LNCAP (cell line): ENCODE data around the gene NCOA3.

Experiments used
- TF ChIP-seq, protein P1 (sequence below): fragments of 450-650 bp; IDR thresholded peaks from 2 replicates; pipeline ENCODE4 v1.5.1; 2017; ENCODE audit warnings: mild to moderate bottlenecking

Gene NCOA3

DNA sequence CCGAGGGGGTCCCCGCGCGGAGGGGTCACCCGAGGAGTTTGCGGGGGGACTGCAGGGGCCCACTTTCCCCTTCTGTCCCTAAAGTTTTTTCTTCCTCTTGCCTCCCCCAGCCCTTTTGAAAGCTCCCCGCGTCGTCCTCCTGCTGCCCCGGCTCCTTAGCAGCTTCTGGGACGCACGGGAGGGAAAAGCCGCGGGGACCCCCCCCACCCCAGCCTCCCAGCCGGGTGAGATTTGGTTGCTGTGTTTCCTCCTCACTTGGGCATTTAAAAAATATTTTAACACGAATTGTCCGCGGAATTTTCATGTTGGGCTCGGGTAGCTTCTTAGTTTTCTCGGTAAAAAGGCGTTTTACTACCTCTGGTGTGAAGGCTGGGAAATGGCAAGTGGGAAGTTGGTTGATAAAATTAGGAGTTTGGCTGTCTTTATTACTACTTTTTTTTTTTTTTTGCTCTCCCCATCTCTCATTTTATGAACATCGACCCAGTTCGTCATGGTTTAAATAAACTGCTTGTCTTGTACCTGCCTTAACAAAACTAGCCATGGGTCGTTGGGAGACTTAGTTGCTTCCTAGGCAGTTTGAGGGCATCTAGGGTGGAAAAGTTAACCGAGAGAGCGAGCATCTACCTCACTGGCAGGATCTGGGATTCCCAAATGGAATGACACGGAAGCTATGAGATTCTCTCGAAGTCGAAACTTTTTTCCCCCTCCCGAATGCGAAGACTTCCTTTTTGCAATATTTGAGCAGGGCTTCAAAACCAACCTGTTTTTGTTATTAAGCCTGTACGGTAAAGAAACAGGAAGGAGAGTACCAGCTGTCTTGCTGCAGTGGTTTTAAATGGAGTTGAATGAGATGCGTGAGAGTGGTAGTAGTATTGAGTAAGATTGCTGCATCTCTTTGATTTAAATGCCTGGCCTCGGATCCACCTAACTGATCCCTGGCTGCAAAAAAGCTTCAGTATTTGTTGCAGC is 868 bp downstream of the NCOA3 start:
- TF ChIP-seq, protein P1, sequence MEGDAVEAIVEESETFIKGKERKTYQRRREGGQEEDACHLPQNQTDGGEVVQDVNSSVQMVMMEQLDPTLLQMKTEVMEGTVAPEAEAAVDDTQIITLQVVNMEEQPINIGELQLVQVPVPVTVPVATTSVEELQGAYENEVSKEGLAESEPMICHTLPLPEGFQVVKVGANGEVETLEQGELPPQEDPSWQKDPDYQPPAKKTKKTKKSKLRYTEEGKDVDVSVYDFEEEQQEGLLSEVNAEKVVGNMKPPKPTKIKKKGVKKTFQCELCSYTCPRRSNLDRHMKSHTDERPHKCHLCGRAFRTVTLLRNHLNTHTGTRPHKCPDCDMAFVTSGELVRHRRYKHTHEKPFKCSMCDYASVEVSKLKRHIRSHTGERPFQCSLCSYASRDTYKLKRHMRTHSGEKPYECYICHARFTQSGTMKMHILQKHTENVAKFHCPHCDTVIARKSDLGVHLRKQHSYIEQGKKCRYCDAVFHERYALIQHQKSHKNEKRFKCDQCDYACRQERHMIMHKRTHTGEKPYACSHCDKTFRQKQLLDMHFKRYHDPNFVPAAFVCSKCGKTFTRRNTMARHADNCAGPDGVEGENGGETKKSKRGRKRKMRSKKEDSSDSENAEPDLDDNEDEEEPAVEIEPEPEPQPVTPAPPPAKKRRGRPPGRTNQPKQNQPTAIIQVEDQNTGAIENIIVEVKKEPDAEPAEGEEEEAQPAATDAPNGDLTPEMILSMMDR = no peak

DNA sequence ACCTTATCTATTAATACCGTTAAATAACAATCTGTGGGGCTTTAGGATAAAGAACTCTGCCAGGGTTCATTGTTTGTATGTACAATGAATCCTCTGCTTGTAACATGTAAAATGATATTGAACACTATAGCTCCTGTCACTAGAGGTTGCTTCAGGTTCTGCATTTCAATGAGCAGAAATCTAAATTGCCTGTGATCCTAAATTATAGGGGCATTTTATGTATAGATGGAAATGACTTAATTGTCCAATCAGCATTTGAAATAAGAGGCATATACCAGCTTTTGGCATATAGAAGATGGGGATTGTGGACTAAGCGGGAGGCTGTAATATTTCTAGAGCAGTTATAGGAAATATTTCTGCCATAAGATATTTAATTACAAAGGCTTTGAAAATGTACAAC is 2.0 kb downstream of the NCOA3 start:
- TF ChIP-seq, protein P1 = no peak

DNA sequence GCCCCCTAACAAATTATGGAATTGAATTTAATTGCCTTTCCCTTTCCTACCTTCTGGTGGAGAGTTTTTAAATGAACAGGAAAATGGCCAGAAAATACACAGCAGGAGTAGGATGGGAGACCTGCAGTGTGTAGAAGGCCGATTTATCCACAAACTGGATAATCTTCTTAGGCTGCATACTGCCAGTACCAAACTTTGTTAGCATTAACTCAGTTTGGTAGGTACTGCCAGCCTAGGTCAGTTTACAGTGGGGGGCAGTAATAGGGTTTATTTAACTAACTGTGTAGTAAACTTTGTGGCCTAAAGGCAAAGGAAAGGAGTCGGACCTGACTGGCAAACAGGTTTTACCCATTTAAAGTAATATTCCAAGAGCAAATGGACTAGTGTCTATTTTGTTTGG is 4.6 kb downstream of the NCOA3 start:
- TF ChIP-seq, protein P1 = no peak

DNA sequence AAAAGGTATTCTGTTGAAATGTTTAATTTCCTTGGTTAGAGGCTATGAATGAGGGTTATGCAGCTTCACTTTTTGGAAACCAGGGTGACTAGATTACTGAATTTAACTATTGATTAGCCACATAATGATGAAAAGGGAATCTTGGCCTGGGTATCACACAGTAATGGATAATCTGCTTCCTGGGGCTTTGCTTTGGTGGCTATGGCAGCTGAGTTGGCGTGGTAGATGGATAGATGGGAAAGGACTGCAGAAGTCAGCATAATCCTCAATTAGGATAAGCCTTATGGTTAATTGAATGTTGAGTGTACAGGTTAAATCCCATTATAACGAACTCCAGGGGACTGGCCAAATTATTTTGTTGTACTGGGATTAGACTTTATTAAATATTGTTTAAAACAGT is 5.2 kb downstream of the NCOA3 start:
- TF ChIP-seq, protein P1 = no peak

DNA sequence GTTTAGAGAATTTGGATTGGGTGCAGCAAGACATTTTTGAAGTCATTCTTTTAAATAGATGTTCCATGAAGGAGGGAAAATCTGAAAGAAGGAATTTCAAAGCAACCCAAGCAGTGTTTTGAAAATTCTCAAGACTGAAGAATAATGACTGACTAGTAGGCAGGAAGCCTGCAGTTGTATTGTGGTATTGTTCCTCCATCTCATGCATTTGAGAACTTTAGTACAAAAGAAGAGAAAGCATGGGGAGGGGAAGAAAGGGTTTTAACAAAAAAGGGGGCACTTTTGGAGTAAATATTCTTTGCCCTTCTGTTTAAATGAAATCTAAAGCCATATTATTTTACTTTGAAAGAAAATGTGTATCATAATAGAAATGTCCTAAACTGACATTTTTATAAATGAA is 6.6 kb downstream of the NCOA3 start:
- TF ChIP-seq, protein P1 = no peak

DNA sequence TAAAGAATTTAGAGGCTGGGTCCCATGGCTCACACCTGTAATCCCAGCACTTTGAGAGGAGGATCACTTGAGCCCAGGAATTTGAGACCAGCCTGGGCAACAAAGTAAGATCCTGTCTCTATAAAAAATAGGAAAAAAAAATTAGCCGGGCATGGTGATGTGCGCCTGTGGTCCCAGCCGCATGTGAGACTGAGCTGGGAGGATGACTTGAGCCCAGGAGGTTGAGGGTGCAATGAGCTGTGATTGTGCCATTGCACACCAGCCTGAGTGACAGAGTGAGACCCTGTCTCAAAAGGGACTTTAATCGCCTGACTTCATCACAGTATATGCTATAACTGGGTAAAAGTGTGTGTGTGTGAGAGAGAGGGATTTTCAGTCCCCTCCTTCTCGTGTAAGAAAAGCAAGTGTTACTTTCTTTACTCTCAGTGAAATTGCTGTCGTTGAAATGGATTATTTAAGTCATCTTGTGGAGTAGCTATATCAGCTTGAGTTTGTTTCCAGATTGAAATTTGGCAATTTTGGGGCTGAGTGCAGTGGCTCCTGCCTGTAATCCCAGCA is 7.5 kb downstream of the NCOA3 start:
- TF ChIP-seq, protein P1 = no peak

DNA sequence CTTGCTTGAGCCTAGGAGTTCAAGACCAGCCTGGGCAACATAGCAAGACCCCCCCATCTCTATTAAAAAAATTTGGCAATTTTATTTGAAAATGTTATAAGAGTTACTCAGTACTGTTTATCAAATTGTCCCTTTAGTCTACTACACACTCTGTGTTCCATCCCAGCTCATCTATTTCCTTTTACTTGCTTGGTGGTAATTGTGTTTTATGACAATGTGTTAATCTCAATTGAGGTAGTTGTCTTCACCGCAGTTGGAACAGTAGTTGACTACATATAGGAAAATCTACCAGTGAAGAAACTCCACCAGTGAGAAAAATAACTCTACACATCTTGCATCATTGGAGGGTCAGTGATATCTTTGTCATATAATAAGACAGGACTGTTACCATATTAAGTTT is 8.0 kb downstream of the NCOA3 start:
- TF ChIP-seq, protein P1 = no peak
